ENCODE results near the gene IL6R.
"Not testable (repeated sequence)": the region's sequence is repeated elsewhere in the genome, so short reads cannot be mapped to it uniquely, and the experiment has no call there.

The IL6R gene

DNA sequence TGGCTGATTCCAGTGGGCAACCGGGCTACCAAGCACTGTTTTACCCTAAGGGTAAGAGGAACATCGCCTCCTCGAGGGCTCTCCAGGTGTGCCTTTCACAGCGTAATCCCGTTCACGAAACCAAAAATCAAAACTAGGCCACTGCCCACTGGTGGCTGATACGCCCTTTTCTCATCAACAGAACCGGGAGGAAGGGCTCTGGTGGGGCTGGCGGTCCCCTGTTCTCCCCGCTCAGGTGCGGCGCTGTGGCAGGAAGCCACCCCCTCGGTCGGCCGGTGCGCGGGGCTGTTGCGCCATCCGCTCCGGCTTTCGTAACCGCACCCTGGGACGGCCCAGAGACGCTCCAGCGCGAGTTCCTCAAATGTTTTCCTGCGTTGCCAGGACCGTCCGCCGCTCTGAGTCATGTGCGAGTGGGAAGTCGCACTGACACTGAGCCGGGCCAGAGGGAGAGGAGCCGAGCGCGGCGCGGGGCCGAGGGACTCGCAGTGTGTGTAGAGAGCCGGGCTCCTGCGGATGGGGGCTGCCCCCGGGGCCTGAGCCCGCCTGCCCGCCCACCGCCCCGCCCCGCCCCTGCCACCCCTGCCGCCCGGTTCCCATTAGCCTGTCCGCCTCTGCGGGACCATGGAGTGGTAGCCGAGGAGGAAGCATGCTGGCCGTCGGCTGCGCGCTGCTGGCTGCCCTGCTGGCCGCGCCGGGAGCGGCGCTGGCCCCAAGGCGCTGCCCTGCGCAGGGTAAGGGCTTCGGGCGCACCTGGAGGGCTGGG is at the start of gene IL6R:
Gene IL6R (plus strand): TSS at position 360 of the 763 bp plus-strand sequence. CDS start 287 bp downstream, at position 647.
- DNase-seq: no peak

DNA sequence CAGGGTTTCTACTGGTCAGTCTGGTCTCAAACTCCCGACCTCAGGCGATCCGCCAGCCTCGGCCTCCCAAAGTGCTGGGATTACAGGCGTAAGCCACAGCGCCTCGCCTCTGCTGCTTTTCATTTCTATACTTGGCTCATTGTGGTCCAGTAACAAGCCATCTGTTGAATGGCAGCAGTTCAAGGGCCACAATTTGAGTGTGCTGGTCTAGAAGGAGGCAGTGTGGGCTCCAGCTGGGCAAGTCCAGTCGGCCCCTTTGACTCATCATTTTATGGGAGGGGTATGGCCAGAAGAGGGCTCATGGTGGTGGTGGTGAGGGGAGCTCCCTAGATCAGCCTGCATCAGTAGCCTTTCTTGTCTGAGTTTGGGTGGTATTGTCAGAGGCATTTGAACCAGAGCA is 46.6 kb upstream of the IL6R start:
- DNase-seq: no peak

DNA sequence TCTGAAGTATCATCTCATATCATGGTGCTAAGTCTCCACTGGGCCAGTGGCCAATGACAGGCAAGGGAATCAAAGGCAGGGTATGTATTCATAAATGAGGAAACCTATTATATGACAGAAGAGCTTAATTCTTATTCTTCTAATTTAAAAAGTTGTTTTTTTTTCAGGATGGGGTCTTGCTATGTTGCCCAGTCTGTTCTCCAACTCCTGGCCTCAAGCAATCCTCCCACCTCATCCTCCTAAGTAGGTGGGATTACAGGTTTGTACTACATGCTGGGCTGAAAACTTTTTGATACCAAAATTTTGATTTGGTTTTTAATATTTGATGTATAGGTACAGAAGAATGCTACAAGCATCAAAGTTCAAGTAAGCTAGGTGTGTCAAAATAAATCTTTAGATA is 44.9 kb upstream of the IL6R start:
- no peak for DNase-seq

DNA sequence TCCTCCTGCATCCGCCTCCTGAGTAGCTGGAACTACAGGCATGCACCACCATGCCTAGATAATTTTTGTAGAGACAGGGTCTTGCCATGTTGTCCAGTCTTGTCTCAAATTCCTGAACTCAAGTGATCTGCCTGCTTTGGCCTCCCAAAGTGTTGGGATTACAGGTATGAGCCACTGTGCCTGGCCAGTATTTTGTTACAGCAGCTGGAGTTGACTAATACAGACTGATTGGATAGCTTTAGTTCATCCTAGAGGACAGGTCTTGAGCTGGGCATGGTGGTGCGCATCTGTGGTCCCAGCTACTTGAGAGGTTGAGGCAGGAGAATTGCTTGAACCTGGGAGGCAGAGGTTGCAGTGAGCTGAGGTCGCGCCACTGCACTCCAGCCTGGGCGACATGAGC is 44.3 kb upstream of the IL6R start:
- not testable (repeated sequence) for DNase-seq

DNA sequence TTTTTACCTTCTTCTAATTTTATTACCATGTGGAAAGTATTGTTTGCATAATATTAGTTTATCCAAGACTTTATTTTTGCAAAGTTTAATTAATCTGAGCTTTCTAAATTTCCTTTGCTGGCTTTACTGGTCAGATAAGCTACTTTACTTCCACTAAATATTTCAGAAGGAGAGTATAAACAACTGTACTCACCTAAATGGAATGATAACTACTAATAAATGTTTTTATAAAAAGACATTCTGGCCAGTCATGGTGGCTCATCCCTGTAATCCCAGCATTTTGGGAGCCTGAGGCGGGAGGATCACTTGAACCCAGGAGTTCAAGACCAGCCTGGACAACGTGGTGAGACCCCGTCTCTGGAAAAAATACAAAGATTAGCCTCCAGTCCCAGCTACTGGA is 43.8 kb upstream of the IL6R start:
- DNase-seq: no peak

DNA sequence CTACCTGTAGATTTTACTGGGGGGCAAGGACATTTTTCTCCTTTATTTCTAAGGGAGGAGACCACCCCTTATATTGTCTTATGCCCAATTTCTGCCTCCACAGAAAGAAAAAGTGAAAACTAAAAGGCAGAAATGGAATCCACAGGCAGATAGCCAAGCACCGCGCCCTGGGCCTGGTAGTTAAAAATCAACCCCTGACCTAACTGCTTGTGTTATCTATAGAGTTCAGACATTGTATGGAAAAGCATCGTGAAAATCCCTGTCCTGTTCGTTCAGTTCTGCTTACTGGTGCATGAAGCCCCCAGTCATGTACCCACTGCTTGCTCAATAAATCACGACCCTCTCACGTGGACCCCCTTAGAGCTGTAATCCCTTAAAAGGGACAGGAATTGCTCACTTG is 33.7 kb upstream of the IL6R start:
- no peak for DNase-seq

DNA sequence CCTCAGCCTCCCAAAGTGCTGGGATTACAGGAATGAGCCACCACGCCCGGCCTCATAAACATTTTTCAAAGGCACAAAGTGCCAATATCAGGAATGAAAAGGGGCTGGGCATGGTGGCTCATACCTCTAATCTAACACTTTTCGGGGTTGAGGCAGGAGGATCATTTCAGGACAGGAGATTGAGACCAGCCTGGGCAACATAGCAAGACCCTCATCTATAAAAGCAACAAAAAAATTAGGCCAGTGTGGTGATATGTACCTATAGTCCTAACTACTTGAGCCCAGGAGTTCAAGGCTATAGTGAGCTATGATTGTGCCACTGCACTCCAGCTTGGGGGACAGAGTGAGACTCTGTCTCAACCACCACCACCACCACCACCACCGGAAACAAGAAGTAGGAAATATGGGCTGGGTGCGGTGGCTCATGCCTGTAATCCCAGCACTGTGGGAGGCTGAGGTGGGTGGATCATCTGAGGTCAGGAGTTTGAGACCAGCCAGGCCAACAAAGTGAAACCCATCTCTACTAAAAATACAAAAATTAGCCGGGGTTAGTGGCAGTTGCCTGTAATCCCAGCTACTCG is 31.3 kb upstream of the IL6R start:
- DNase-seq: not testable (repeated sequence)

DNA sequence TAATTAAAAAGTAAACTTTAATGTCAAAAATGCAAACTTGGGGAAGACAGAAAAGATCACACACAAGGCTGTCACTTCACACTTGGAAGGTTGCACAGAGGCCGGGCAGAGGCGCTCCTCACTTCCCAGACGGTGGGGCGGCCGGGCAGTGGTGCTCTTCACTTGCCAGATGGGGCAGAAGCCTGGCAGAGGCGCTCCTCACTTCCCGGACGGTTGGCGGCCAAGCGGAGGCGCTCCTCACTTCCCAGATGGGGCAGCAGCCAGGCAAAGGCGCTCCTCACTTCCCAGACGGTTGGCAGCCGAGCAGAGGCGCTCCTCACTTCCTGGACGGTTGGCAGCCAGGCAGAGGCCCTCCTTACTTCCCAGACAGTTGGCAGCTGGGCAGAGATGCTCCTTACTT is 25.8 kb upstream of the IL6R start:
- DNase-seq: no peak

DNA sequence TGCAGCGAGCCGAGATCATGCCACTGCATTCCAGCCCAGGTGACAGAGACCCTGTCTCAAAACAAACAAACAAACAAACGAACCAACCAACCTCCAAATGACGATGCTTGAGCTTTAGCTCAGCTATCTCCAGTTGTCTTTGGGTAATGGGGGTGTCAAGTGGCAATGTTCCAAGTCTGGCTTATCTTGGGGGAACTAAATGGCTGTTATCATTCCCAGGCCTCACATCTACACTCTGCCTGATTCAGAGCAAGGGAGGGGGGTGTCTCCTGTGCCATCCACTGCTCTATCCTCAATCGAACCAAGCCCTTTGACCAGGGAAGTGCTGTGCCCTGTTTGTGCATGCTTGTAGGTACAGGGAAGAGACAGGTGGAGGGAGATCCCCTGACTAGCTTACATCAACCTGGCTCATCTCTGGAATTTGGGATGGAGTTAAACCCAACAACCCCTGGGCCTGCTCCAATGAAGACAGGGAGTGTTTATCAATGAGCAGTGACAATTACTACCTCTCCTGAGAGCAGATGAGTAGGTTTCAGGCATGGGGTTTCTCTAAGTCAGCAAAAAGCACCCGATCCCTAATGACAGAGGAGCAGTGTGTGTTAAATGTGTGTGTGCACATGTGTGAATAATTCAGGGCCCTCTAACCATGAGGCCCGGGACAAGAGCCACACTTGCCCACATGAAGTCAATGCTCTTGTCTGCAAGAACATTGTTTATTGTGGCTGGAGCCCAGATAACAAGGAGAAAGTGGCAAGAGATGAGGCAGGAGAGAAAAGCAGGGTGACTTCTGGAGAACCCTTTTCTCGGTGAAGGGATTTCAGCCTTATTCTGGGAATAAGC is 20.3 kb upstream of the IL6R start:
- no peak for DNase-seq

DNA sequence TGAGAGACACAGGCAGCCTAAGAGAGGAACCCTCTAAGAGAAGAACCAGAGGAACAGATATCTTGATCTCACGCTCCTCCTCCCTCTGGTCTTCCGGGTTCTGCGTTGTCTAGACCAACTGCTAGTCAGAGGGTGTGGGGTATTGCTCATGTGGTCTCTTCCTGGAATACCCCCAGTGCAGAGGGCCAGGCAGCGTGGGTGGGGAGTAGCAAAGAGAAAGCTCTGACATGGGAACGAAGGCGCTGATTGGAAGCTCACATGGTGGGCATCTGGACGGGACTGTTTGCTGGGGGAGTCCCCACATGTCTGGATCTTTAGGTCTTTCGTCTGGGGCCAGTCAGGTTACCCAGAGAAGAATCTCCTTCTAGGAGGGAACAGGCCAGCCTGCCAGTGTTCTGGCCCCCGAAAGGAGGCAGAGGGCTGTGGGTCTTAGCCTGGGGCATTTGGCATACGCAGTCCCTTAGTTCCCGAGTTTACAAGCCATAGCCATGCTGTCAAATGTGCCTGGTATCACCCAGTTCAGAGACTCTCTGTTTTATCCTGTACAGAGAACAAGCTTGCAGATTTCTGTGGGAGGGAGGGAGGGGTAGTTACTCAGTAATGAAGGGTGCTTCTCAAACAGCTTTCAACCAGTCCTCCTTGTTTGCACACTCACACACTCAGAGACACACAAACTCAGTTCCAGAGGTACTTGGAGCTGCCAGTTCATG is 18.3 kb upstream of the IL6R start:
- DNase-seq: no peak

DNA sequence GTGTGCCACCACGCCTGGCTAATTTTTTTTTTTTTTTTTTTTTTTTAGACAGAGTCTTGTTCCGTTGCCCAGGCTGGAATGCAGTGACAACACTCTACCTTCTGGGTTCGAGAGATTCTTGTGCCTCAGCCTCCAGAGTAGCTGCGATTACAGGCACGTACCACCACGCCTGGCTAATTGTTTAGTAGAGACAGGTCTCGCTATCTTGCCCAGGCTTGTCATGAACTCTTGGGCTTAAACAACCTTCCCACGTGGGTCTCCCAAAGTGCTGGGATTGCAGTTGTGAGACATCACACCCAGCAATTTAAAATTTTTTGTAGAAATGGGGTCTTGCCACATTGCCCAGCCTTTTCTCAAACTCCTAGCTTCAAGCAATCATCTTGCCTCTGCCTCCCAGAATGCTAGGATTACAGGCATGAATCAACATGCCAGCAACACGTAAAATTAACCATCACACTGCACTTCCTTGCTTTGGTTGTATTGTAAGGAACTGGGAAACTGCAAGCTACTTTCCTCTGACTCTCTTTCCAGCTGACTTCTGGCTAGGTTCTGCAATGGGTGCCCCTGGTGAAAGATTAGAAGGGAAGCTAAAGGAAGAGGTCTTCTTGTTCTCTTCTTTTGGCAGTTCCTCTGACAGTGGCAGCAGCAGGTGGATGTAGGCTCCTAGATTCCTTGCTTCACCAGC is 13.9 kb upstream of the IL6R start:
- DNase-seq: no peak

DNA sequence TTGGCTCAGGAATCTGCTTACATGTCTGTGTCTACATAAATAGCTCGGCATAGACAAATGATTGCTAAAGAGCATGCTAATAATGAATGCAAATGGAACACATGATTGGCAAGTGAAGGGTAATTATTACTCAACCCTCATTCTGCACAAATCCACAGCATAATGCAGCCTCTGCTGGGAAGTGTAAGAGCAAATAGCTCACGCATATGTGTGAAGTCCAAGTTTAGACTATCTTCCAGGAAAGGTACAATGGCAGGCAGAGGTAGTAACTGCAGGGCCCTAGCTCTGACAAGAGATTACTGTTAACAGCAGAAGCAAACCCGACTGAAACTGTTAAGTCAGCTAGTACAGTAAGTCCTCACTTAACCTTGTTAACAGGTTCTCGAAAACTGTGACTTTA is 7.0 kb upstream of the IL6R start:
- no peak for DNase-seq

DNA sequence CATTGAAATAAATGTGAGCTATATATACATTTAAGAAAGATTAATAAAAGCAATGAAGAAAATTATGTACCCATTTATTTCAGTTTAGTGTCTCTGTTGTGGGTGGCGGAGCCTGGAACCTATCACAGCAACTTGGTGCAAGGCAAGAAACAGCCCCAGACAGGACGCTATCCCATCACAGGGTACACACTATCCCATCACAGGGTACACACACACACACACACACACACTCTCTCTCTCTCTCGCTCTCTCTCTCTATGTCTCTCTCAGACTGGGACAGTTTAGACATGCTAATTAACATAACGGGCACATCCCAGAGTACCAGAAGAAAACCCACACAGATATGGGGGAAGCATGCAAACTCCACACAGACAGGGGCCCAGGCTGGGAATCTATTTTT is 6.5 kb upstream of the IL6R start:
- DNase-seq: no peak

DNA sequence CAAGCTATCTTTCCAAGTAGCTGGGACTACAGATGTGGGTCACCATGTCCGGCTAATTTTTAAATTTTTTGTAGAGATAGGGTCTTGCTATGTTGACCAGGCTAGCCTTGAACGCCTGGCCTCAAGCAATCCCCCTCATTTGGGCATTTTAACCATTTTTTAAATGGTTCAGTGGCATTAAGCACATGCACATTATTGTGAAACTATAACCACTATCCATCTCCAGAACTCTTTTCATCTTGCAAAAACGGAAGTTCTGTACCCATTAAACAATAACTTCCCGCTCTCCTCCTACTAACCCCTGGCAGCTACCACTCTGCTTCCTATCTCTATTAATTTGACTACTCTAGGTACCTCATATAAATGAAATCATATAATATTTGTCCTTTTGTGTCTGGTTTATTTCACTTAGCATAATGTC is 4.8 kb upstream of the IL6R start:
- DNase-seq: no peak

DNA sequence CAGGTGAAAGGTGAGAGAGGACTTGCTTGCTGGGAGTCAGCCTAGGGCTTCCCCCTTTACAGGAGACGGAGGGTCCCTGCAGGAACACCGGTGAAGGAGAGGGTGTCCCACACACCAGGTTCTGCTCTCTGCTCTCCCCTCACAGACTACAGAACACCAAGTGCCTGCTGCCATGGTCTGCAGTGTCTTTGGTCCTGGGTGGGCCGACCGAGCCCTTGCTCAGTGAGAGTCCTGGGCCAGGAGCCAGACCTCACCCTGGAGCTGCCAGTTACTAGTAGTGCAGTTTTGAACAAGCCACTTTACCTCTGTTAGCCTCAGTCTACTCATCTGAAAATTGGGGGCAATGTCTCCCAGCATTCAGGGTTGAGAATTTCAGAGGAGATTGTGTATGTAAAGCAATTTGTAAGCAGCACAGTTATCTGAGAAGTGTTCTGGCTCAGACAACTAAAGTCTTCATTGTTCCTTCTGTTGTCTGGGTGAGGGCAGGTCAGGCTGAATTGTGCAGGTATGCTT is 2.7 kb upstream of the IL6R start:
- DNase-seq: no peak

DNA sequence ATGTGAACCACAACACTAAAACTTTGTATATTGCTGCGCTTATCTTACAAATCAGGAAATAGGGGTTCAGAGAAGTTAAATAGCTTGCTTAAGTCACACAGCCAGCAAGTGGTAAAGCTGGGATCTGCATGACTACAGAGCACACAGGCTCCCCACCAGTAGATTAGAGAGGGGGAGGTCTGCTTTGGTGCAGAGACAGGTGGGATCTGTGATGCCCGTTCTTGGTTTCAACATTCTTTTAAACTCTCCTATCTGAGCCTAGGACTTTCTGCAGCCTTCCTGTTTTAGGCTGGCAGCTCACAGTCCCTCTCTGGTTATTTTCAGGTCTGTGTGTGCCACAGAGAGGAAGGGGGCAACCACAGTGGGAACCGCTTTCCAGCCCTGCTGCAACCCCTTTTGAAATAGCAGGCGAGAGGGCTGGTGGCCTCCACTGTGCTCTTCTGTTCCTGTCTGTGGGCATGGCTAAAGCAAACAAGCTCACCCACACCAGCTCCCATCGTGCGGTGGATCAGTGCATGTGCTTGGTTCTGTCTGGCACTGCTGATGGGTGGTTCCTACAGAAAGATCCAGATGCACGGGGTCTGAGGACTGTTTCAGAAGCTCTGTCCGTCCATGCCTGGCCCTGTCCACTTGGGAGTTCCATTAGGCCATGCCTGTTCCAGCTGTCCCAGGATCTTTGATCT is 1.7 kb upstream of the IL6R start:
- no peak for DNase-seq

DNA sequence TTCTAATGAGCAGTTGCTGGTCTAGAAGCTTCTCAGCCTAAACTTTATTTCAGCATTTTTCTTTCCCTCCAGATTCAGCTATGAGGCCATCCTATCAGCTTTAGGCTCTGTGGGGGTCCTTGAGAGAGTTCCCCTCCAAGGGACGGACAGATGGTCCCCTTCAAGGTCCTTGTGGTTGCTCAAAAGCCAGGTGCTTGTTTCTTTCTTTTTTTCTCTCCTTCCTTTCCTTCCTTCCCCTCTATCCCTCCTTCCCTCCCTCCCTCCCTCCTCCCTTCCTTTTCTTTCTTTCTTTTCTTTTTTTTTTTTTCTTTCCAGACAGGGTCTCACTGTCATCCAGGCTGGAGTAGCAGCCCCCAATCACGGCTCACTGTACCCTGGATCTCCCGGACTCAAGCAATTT is 1.2 kb upstream of the IL6R start:
- no peak for DNase-seq

DNA sequence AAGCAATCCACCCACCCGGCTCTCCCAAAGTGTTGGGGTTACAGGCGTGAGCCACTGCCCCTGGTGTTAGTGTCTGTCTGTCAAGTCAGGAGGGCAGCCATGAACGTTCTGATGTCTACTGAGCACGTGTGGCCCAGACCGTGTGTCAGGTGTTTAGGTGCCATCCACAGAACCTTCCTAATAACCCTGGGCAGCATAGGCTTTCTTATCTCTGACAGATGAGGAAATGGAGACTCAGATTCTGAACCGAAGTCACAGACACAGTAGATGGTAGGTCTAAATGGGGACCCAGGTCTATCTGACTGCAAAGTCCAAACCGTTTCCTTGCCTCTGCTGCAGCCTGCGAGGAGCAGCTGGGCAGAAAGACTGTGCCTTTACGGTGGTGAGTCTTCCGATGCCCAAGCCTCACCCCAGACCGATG is 622 bp upstream of the IL6R start:
- DNase-seq: no peak

DNA sequence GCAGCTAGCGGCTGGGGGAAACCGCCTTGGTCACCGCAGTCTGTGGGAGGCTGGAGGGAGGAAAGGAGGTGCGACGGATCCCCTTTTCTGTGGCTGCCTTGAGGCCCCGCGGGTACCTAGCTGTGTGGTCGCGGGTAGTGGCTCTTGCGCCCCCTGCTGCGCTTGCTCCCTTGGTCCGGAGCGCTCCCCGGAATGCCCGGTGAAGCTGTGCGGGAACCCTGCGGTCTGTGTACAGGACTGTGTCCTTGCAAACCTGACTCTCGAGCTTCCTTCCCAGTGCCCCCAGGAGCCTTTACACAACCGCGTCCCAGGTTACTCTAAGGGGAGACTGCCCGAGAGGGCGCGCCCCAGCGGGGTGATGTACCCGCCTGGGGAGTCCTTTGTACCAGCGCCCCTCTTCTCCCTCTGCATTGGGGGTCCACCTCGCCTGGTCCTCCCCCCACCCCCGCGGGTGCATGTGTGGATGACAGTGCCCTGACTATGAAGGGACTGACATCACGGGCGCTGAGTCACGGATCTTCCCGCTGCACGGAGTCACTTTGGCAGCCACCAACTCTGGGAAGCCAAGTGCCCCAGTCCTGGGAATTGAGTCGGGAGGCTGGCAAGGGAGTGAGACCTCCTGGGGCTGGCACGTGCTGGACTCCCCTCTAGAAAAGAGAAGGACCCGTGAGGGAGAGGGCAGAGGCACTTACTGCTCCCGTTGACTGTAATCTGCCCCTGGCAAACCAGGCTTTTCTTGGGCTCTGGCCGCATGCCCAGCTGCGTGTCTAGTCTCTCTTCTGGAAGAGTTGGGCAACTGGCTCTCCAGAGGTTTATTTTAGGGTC is 816 bp downstream of the IL6R start:
- no peak for DNase-seq

DNA sequence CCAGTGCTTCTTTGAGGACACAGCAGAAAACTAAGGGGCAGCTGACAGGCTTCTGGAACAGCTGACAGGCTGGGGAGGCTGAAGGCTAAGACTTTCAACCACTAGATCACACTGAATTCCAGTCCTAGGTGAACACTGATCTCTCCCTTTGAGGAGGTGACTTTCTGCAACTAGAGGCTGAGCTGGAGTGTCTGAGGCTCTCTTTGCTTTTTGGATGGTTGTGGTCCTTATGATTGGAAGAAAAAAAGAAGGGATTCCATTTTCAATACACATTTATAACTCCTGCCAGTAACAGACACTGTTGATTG is 1.4 kb downstream of the IL6R start:
- DNase-seq: no peak

DNA sequence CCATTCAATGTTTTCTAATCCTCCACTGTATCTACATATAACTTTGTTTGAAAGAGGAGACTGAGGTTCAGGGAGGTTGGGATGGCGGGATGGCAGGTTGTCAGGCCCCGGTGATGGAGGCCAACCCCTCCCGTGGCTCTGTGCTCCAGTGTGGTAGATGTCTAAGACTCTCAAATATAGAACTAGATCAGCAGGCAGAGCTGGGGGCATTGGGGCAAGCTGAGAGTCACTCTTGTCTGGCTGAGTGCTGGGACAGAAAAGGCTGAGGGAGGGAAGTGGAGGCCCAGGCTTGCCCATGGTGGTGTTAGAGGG is 1.7 kb downstream of the IL6R start:
- DNase-seq: no peak
